ENCODE measurements around the gene STXBP1. TPM values are rescaled to one million over a fixed set of nuclear protein-coding genes. Genes with fewer than 3 reads are reported as not detected.

The STXBP1 gene
- total and polyA plus RNA-seq, 7 donors, result 3.7 to 97.2 (median 32.3) TPM

GRCh38 chr9:127673234-127673633 is 61.2 kb downstream of the STXBP1 start:
- H3K27ac ChIP-seq, result no peak overlapping the region
- peaks cover 0 to 89% (median 15%) of the 10 kb centered on the region in 4 donors for H3K36me3 ChIP-seq
- H3K27me3 ChIP-seq, result no peaks in the 10 kb centered on the region
- TF ChIP-seq CTCF (IDR thresholded peaks at IDR 0.05) (no peak), POLR2AphosphoS5 (IDR thresholded peaks at IDR 0.05) (no peak), EP300 (IDR thresholded peaks at IDR 0.05) (no peak), POLR2A (IDR thresholded peaks at IDR 0.05) (no peak)
- intact Hi-C loops (cut with DNase I), result no loop called here
- H3K4me1 ChIP-seq, result no peaks in the 10 kb centered on the region
- 87 to 92% methylated on average over 7 of the region's 7 CpGs for WGBS, 2 donors
- no peaks in the 10 kb centered on the region for H3K9me3 ChIP-seq
- no peak for DNase-seq
- no peak overlapping the region for H3K4me3 ChIP-seq

DNA sequence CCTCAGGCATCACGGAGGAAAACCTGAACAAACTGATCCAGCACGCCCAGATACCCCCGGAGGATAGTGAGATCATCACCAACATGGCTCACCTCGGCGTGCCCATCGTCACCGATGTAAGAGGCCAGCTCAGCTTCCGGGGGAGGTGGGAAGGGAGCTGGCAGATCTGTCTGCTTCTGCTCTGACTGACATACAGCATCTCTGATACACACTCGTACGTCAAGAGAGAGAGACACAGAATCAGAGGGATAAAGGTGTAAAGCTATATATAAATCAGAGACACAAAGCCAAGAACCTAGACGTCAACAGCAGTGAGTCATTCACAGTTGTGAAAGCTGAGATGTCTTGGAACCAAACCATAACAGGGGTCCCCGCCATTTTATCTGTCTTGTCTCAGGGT is 64.6 kb downstream of the STXBP1 start:
- H3K36me3 ChIP-seq, result peaks cover 12 to 94% (median 26%) of the 10 kb centered on the region in 4 donors
- H3K27me3 ChIP-seq, result no peaks in the 10 kb centered on the region
- H3K9me3 ChIP-seq, result no peaks in the 10 kb centered on the region
- intact Hi-C loops (cut with DNase I), result no loop called here
- H3K4me3 ChIP-seq, result no peak overlapping the region
- no peak for TF ChIP-seq EP300 (IDR thresholded peaks at IDR 0.05)
- TF ChIP-seq POLR2A (IDR thresholded peaks at IDR 0.05), result no peak
- no peak for TF ChIP-seq CTCF (IDR thresholded peaks at IDR 0.05)
- no peak for TF ChIP-seq POLR2AphosphoS5 (IDR thresholded peaks at IDR 0.05)
- DNase-seq, result no peak
- H3K27ac ChIP-seq, result no peak overlapping the region
- WGBS, 2 donors, result 94% methylated on average over 12 of the region's 12 CpGs
- no peaks in the 10 kb centered on the region for H3K4me1 ChIP-seq

DNA sequence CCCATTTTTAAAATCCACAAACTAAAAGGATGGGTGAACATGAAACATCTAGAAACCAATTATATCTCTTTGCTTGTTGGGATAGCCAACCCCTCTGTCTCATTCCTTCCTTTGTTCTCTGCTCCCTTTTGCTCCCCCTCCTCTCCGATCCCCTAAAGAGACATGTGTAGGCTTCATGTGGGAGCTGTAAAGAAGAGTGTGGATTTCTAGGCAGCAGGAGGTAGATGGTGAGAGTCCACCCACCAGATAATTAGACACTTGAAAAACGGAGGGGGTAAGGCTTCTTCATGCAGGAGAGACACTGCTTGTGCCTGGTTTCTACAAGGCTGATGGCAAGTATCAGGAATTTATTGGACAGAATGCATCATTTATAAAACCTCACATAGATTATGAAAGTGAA is 67.4 kb downstream of the STXBP1 start:
- DNase-seq, result no peak
- intact Hi-C loops (cut with DNase I), result no loop called here
- H3K4me1 ChIP-seq, result no peaks in the 10 kb centered on the region
- no peaks in the 10 kb centered on the region for H3K9me3 ChIP-seq
- peaks cover 18 to 94% (median 37%) of the 10 kb centered on the region in 4 donors for H3K36me3 ChIP-seq
- H3K4me3 ChIP-seq, result no peak overlapping the region
- no peaks in the 10 kb centered on the region for H3K27me3 ChIP-seq
- 84 to 85% methylated on average over 2 of the region's 2 CpGs for WGBS, 2 donors
- H3K27ac ChIP-seq, result no peak overlapping the region
- TF ChIP-seq EP300 (IDR thresholded peaks at IDR 0.05), result no peak

GRCh38 chr9:127680226-127680625 is 68.1 kb downstream of the STXBP1 start:
- Histone ChIP-seq H3K4me3 (no peak overlapping the region), H3K36me3 (peaks cover 18 to 94% (median 36%) of the 10 kb centered on the region in 4 donors), H3K9me3 (no peaks in the 10 kb centered on the region), H3K27ac (no peak overlapping the region), H3K4me1 (no peaks in the 10 kb centered on the region), H3K27me3 (no peaks in the 10 kb centered on the region)
- WGBS, 2 donors, result 91 to 92% methylated on average over 11 of the region's 11 CpGs
- DNase-seq, result no peak
- no peak for TF ChIP-seq EP300 (IDR thresholded peaks at IDR 0.05)
- no peak for TF ChIP-seq POLR2AphosphoS5 (IDR thresholded peaks at IDR 0.05)
- TF ChIP-seq CTCF (IDR thresholded peaks at IDR 0.05), result no peak
- no peak for TF ChIP-seq POLR2A (IDR thresholded peaks at IDR 0.05)
- intact Hi-C loops (cut with DNase I), result no loop called here

GRCh38 chr9:127680846-127681245 is 68.8 kb downstream of the STXBP1 start:
- H3K4me1 ChIP-seq, result no peaks in the 10 kb centered on the region
- intact Hi-C loops (cut with DNase I), result no loop called here
- H3K9me3 ChIP-seq, result no peaks in the 10 kb centered on the region
- 91 to 92% methylated on average over 9 of the region's 9 CpGs for WGBS, 2 donors
- H3K27ac ChIP-seq, result no peak overlapping the region
- H3K27me3 ChIP-seq, result no peaks in the 10 kb centered on the region
- TF ChIP-seq CTCF (IDR thresholded peaks at IDR 0.05), result no peak
- no peak for TF ChIP-seq POLR2A (IDR thresholded peaks at IDR 0.05)
- peaks cover 18 to 91% (median 36%) of the 10 kb centered on the region in 4 donors for H3K36me3 ChIP-seq
- no peak overlapping the region for H3K4me3 ChIP-seq
- DNase-seq, result no peak
